C4-2B (cell line): ENCODE data around the gene ARHGAP4.

Experiments
- H3K27ac ChIP-seq: fragments of 450-650 bp; 2 replicates; pipeline ENCODE4 v1.5.1; 2017
- ZFX ChIP-seq: fragments of 450-650 bp; IDR thresholded peaks from 2 replicates; pipeline ENCODE4 v1.6.1; 2017
- TF ChIP-seq, protein P1 (sequence below): fragments of 450-650 bp; conservative IDR thresholded peaks from 2 replicates; pipeline ENCODE4 v1.5.1; 2017; ENCODE audit warnings: mild to moderate bottlenecking

Gene ARHGAP4

GRCh38 chrX:153934762-153935325, 8.8 kb upstream of the ARHGAP4 start, which contains the start of gene NAA10:
NAA10 (minus strand) TSS chrX:153935037; CDS start chrX:153934904, 133 bp downstream.
- peak within 1 kb of the TSS; percentile 96 for H3K27ac ChIP-seq
- TF ChIP-seq, protein P1, sequence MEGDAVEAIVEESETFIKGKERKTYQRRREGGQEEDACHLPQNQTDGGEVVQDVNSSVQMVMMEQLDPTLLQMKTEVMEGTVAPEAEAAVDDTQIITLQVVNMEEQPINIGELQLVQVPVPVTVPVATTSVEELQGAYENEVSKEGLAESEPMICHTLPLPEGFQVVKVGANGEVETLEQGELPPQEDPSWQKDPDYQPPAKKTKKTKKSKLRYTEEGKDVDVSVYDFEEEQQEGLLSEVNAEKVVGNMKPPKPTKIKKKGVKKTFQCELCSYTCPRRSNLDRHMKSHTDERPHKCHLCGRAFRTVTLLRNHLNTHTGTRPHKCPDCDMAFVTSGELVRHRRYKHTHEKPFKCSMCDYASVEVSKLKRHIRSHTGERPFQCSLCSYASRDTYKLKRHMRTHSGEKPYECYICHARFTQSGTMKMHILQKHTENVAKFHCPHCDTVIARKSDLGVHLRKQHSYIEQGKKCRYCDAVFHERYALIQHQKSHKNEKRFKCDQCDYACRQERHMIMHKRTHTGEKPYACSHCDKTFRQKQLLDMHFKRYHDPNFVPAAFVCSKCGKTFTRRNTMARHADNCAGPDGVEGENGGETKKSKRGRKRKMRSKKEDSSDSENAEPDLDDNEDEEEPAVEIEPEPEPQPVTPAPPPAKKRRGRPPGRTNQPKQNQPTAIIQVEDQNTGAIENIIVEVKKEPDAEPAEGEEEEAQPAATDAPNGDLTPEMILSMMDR, result no peak
- TF ChIP-seq ZFX, result peak; percentile 62

- TF ChIP-seq, protein P1, result no peak
- TF ChIP-seq ZFX, result no peak; the same call in 1 of the 2 replicates
- H3K27ac ChIP-seq, result peak overlapping the region; percentile 96
Measured at GRCh38 chrX:153934148-153934761, 8.2 kb upstream of the ARHGAP4 start.

DNA sequence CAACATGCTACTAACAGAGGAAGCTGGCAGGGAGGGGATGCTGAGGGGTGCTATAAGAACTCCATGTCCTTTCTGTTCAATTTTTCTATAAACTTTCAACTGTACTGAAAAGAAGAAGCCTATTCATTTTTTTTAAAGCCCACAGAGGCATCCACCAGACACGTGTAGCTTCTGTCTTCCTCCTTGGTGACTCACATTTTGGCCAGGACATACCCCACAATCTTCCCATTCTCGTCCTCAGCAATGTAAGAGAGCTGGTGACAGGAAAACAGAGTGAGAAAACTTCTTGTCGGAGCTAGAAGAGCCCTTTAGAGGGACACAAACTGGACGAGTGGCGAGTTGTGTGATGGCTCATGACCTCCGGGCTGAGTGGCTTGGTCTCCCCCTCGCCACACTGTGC, 7.7 kb upstream of the ARHGAP4 start:
- peak overlapping the region; percentile 96 for H3K27ac ChIP-seq

DNA sequence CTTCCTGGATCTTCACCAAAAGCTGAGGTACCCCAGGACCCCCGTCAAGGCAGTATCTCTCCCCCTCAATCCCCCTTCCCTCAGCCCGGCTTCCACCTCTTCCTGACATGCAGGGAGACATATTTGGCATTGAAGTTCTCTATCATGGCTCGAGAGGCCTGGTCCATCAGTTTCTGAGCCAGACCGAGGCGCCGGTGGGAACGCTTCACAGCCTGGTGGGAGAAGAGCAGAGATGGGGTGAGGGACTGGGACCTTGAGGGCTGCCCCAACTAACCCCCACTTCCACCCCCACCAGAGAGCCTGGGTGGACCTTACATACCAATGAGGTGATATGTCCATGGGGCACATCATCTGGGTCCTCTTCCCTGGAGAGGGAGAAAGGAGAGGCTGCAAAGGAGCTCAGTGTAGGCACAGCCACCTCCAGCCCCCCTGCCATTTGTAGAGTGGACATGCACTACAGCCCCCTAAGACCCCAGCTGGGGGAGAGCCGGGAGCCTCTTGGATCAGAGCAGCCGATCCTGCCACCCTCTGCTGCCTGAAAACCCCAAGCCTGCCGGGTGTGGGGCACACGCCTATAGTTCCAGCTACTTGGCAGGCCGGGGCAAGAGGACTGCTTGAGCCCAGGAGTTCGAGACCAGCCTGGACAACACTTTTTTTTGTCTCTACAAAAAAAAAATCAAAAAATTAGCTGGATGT, 6.3 kb upstream of the ARHGAP4 start:
- TF ChIP-seq, protein P1, result no peak
- TF ChIP-seq ZFX, result no peak
- H3K27ac ChIP-seq, result 0 out of 2 replicates have a peak overlapping the region, but pooled peaks have one; percentile 8

More for the DNA sequence above, 7.7 kb upstream of the ARHGAP4 start:
- TF ChIP-seq, protein P1, result no peak
- TF ChIP-seq ZFX, result no peak

GRCh38 chrX:153931748-153932147, 5.7 kb upstream of the ARHGAP4 start:
- TF ChIP-seq, protein P1, result no peak
- TF ChIP-seq ZFX, result no peak
- H3K27ac ChIP-seq, result no peak overlapping the region

DNA sequence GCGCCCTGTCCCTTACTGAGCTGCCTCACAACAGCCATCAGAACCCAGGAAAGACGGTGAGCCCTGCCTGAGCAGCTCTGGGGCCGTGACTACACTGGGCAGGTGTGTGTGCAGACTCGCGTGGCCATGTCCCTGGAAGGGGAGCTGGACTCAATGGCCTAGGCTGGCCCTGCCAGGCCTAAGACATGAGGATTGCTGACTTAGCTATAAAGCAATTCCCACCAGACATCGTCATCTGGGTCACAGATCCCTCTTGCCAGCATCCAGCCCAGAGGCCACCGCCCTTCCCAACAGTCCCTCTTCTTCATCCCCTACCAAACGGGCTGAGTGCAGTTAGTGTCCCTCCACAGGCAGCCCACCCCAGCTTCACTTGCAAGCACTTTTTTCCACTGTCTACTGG, 5.1 kb upstream of the ARHGAP4 start:
- H3K27ac ChIP-seq, result no peak overlapping the region
- TF ChIP-seq ZFX, result no peak
- TF ChIP-seq, protein P1, result no peak
